GM18867 (cell line): Measurements from ENCODE around the gene IL1RAP.

Source experiments
- ATAC-seq: cut with Tn5 transposase; IDR thresholded peaks from one replicate; pipeline ENCODE4 v1.9.1; 2021; ENCODE audit warnings: mild to moderate bottlenecking, moderate library complexity; ENCODE audit not compliant: unreplicated experiment

Gene IL1RAP

GRCh38 chr3:190607021-190607420 is 93.1 kb downstream of the IL1RAP start:
- no peak for ATAC-seq

GRCh38 chr3:190608850-190609589 is 95.1 kb downstream of the IL1RAP start:
- ATAC-seq: no peak

GRCh38 chr3:190614226-190615059 is 100.6 kb downstream of the IL1RAP start:
- ATAC-seq: no peak

- ATAC-seq: no peak
These were observed 101.1 kb downstream of the IL1RAP start for GRCh38 chr3:190615060-190615384.

- no peak for ATAC-seq
These were observed 101.7 kb downstream of the IL1RAP start for GRCh38 chr3:190615607-190616006.

- no peak for ATAC-seq
These were observed 102.8 kb downstream of the IL1RAP start for GRCh38 chr3:190616637-190617036.

- peak; percentile 89 for ATAC-seq
These were observed 103.3 kb downstream of the IL1RAP start for GRCh38 chr3:190617185-190617584.

- ATAC-seq: no peak
These were observed 104.6 kb downstream of the IL1RAP start for GRCh38 chr3:190618330-190619030.

GRCh38 chr3:190619353-190619752 is 105.5 kb downstream of the IL1RAP start:
- ATAC-seq: no peak

- ATAC-seq: no peak
These were observed 105.9 kb downstream of the IL1RAP start for GRCh38 chr3:190619761-190620160.

GRCh38 chr3:190620886-190621608 is 107.2 kb downstream of the IL1RAP start:
- ATAC-seq: no peak

GRCh38 chr3:190621927-190622326 is 108.0 kb downstream of the IL1RAP start:
- ATAC-seq: no peak

GRCh38 chr3:190624282-190624681 is 110.4 kb downstream of the IL1RAP start:
- ATAC-seq: no peak

- ATAC-seq: no peak
These were observed 113.2 kb downstream of the IL1RAP start for GRCh38 chr3:190626951-190627620.

- no peak for ATAC-seq
These were observed 115.2 kb downstream of the IL1RAP start for GRCh38 chr3:190629088-190629487.

GRCh38 chr3:190631295-190631694 is 117.4 kb downstream of the IL1RAP start:
- ATAC-seq: no peak

- no peak for ATAC-seq
These were observed 127.7 kb downstream of the IL1RAP start for GRCh38 chr3:190641564-190641963.

GRCh38 chr3:190642016-190642415 is 128.1 kb downstream of the IL1RAP start:
- ATAC-seq: no peak

GRCh38 chr3:190644035-190644434 is 130.2 kb downstream of the IL1RAP start:
- ATAC-seq: no peak

- no peak for ATAC-seq
These were observed 130.9 kb downstream of the IL1RAP start for GRCh38 chr3:190644766-190645165.
